NCI-H1092 treated with DMSO at 0.1 percent for 48 hours (cell line): Measurements from ENCODE around the gene DPT.

Experiments
- DNase-seq: peaks from one replicate; lab custom pipeline; 2025; lab: John Stamatoyannopoulos, UW

DPT gene

DNA sequence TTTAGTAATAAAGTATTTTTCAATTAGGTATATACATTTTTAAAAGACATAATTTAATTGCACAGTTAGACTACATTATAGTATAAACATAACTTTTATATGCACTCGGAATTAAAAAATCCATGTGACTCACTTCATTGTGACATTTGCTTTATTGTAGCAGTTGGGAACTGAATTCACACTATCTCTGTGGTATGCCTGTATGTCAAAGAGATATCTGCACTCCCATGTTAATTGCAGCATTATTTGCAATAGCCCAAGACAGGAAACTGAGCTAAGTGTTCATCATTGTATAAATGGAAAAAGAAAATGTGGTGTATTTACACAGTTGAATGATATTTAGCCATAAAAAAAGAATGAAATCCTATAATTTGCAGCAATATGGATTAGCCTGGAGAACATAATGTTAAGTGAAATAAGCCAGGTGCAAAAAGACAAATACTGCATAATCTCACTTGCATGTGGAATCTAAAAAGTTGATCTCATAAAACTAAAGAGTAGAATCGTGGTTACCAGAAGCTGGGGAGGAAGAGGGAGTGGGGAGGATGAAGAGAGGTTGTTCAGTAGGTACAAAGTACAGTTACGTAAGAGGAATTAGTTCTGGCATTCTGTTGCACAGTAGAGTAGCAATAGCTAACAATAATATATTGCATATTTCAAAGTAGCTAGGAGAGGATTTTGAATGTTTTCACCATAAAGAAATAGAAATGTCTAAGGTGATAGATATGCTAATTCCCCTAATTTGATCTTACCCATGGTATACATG lies 64.8 kb downstream of the DPT start:
- DNase-seq = no peak

DNA sequence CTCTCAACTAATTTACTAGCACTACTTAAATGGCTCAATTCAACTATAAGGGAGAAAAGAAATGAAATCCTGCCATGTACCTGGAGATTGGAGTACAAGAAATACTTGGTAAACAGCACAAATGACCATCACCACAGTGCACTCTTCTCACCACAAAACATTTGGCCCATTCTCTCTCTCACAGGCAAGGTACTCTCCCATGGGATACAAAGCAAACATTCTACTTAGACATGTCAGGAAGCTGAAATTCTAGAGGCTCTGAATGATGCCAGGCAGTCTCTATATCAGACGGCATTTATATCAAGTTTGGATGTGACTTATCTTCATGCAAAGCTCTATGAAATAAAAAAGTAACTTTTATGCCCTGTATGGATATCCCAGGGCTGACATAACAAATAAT lies 72.5 kb downstream of the DPT start:
- DNase-seq = peak; percentile 69

- DNase-seq = no peak
These were observed 74.6 kb downstream of the DPT start for GRCh38 chr1:168654198-168654915.

DNA sequence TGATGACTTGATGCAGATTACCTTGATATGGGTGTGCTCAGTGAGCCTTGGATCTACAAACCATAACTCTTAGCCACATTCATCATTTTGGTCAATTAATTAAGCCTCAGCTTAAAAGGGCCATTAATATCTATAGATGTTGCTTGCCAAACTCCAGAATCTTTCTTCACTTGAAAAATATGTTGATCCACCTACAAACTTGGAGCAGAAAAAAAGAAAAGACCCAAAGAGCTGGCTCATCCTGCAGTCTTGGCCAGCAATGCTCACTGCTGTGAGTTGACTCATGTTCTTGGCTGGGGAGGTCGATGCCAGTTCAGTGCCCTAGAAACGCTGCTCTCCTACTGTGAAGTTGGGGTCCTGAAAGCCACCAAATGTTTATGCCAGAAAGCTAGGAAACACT lies 75.4 kb downstream of the DPT start:
- DNase-seq = no peak

GRCh38 chr1:168645721-168646120 lies 83.3 kb downstream of the DPT start:
- no peak for DNase-seq
